HG02943 (cell line): Measurements from ENCODE around the gene YIPF2.

ENCODE experiments used
- ATAC-seq: cut with Tn5 transposase; IDR thresholded peaks from one replicate; pipeline ENCODE4 v1.9.1; 2021; ENCODE audit warnings: mild to moderate bottlenecking, low read depth, moderate library complexity; ENCODE audit not compliant: unreplicated experiment

Gene YIPF2

GRCh38 chr19:10913716-10914340 is 14.6 kb downstream of the YIPF2 start:
- ATAC-seq: no peak

- ATAC-seq: no peak
These were observed 15.8 kb downstream of the YIPF2 start for GRCh38 chr19:10912619-10913018.

- ATAC-seq: no peak
These were observed 16.7 kb downstream of the YIPF2 start for GRCh38 chr19:10911579-10912363.

GRCh38 chr19:10908380-10908960 is 20.0 kb downstream of the YIPF2 start:
- ATAC-seq: no peak

- no peak for ATAC-seq
These were observed 20.5 kb downstream of the YIPF2 start for GRCh38 chr19:10907925-10908324.

- ATAC-seq: no peak
These were observed 29.2 kb downstream of the YIPF2 start for GRCh38 chr19:10899151-10899653.

GRCh38 chr19:10898633-10899032 is 29.8 kb downstream of the YIPF2 start:
- ATAC-seq: no peak

GRCh38 chr19:10896851-10897526 is 31.4 kb downstream of the YIPF2 start:
- ATAC-seq: no peak

GRCh38 chr19:10895920-10896319 is 32.5 kb downstream of the YIPF2 start:
- ATAC-seq: no peak

- ATAC-seq: no peak
These were observed 33.1 kb downstream of the YIPF2 start for GRCh38 chr19:10895363-10895762.

- no peak for ATAC-seq
These were observed 33.6 kb downstream of the YIPF2 start for GRCh38 chr19:10894911-10895213.

GRCh38 chr19:10892256-10892655 is 36.2 kb downstream of the YIPF2 start:
- no peak for ATAC-seq

GRCh38 chr19:10891405-10892086 is 36.9 kb downstream of the YIPF2 start:
- ATAC-seq: no peak

GRCh38 chr19:10889880-10890279 is 38.6 kb downstream of the YIPF2 start:
- no peak for ATAC-seq

- ATAC-seq: no peak
These were observed 40.0 kb downstream of the YIPF2 start for GRCh38 chr19:10888421-10888866.

- no peak for ATAC-seq
These were observed 40.6 kb downstream of the YIPF2 start for GRCh38 chr19:10887616-10888367.

GRCh38 chr19:10885201-10886169 is 43.0 kb downstream of the YIPF2 start:
- ATAC-seq: no peak

GRCh38 chr19:10884274-10884673 is 44.2 kb downstream of the YIPF2 start:
- ATAC-seq: no peak

GRCh38 chr19:10882108-10882457 is 46.4 kb downstream of the YIPF2 start:
- ATAC-seq: no peak
